HG03558 (cell line): ENCODE data around the gene UBR4.
"Not testable (repeated sequence)": the region's sequence is repeated elsewhere in the genome, so short reads cannot be mapped to it uniquely, and the experiment has no call there.

Source experiments
- ATAC-seq: cut with Tn5 transposase; IDR thresholded peaks from one replicate; pipeline ENCODE4 v1.9.1; 2021; ENCODE audit warnings: moderate number of reproducible peaks; ENCODE audit not compliant: unreplicated experiment; ENCODE audit errors: extremely low read depth

The UBR4 gene

DNA sequence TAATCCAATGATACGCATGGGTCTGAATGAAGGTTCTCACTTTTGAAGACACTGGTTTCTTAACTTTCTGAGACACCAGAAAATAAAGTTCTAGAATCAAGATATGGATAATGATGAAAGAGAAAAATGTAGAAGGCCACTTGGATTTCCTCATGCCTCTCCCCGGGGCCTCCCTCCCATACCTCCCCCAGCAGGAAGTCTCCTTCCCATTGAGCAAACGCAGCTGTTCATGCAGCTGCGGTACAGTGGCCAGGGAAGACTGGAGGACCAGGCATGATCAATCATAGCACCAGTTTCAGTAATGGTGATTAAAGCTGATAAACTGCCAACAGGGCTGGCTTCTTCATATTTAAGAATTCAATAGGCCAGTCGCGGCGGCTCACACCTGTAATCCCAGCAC lies 10.9 kb upstream of the UBR4 start:
- ATAC-seq: no peak

GRCh38 chr1:19220080-19220846 lies 10.2 kb upstream of the UBR4 start:
- ATAC-seq: no peak

- ATAC-seq: no peak
These were observed 9.4 kb upstream of the UBR4 start for GRCh38 chr1:19219451-19219850.

DNA sequence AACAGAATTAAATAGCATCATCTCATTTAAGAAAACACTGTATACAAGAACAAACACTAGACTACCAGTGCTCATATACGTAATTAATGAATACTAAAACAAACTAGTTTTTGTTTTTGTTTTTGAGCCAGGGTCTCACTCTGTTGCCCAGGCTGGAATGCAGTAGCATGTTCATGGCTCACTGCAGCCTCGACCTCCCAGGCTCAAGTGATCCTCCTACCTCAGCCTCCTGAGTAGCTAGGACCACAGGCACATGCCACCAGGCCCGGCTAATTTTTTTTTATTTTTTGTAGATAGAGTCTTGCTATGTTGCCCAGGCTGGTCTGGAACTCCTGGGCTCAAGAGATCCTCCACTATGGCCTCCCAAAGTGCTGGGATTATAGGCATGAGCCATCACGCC lies 6.5 kb upstream of the UBR4 start:
- not testable (repeated sequence) for ATAC-seq

GRCh38 chr1:19213580-19213979 lies 3.5 kb upstream of the UBR4 start:
- no peak for ATAC-seq

DNA sequence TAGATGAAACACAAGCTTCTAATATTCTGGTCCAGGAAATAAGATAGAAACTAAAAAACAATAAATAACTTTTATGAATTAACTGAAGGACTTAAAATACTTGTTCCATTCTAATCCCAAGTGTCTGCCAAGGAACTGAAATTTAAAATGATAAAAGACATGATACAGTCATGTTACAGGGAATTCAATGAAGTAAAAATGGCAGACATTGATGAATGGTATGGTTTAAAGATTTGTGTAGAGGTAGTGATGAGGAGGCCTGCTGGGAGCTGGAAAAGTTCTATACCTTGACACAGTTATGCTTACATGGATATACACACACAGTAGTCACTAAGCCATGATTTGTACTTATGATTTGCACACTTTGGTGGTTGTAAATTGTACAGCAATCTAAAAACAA lies 2.1 kb upstream of the UBR4 start:
- ATAC-seq: no peak

DNA sequence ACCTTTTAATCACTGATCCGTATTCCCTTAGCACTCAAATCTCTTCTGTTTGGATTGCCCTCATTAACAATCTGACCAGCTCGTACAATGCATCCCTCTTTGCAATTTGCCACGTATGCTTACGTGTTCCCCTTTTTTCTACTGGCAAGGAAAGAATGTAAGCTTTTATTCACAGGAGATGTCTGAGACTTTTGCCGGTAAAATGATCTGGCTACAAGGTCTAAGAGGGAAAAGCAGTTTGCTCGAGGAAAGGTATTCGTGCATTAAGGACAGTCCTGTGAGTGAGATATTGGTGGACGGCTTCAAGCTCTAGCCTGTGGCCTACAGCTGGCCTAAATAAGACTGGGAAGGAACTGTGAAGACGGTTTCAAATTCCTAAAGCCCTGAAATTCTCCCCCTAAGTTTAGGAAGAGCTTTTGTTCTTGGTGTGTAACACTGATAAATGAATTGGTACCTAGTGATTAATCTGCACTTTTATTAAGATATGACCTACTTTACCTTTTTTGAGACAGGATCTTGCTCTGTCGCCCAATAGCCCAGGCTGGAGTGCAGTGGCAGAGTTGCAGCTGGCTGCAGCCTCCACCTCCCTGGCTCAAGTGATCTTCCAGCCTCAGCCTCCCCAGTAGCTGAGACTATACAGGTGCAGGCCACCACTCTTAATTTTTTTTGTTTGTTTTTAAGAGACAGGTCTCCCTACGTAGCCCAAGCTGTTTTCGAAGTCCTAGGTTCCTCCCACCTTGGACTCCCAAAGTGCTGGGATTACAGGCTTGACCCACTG lies 895 bp upstream of the UBR4 start:
- ATAC-seq: no peak

DNA sequence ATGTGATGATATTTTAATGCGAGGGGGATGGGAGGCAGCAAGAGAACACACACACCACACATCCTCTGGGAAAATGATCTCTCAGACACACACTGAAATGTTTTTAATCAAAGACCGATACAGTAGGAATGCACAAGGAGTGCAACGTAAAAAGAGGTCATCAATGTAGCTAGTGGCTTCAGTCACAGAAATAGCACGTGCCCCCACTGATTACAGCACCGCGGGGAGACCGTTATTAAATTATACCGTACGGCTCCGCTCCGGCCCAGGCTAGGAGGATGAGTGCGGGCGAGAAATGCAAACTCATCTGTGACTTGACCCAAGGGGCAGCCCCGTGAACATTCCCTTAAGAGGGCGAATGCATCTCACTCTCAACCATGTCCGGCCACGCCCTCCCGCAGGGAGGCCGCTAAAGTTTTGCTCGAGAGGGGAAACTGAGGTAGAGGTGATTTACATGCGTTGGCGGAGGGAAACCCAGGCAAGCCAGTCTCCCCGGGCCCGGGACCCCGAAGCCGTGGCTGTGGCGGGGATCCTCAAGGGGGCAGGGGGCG lies 552 bp downstream of the UBR4 start:
- no peak for ATAC-seq

DNA sequence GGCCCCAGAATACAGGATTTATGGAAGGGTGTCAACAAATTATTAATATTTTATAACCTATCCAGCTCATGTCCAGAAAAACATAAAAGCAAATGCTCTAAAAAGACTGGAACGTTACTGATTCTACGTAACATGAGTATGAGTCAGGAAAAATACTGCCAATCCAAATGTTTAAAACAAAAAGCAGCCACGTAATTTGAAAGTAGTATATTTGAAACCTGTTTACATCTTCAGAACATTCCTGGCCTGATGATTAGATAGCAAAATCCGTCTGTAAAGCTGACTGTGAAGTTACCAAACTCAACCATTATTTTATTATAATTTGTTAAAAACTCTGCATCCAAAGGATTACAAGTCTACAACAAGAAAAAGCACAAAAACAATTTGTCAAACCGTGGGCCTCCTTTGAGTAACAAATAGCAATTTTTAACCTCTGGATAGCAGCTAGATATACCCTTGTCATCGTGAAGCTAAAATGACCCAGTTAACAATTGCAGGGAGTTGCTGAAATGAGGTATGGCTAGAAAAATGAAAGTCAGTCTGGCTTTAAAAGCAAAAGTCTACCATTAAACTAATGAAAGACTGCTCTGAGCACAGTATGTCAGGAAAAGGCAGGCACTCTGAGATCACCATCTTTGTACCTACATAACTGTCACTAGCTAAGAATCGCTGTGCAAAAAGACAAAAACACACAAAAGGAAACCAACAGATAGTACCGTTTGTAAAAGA lies 1.2 kb downstream of the UBR4 start:
- ATAC-seq: no peak

GRCh38 chr1:19206947-19207346 lies 3.1 kb downstream of the UBR4 start:
- ATAC-seq: no peak

DNA sequence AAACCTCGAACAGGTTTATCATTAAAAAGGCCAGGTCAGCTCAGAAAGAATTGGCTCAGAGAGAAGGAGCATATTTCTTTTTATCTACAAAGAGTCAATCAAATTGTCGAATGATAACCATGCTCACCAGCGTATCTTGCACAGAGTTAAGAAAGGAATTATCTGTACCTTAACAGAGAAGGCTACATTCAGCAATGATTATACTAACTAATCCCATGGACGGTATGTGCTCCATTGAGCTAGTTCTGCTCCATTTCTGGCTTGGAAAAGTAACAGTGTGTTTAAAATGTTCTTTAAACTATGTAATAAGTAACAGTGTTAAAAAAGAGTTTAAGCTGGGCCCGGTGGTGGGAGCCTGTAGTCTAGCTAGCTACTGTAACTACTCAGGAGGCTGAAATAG lies 4.2 kb downstream of the UBR4 start:
- ATAC-seq: no peak

GRCh38 chr1:19205403-19205802 lies 4.7 kb downstream of the UBR4 start:
- ATAC-seq: no peak

- no peak for ATAC-seq
These were observed 5.4 kb downstream of the UBR4 start for GRCh38 chr1:19204446-19205266.

- ATAC-seq: no peak
These were observed 6.6 kb downstream of the UBR4 start for GRCh38 chr1:19203440-19203839.

DNA sequence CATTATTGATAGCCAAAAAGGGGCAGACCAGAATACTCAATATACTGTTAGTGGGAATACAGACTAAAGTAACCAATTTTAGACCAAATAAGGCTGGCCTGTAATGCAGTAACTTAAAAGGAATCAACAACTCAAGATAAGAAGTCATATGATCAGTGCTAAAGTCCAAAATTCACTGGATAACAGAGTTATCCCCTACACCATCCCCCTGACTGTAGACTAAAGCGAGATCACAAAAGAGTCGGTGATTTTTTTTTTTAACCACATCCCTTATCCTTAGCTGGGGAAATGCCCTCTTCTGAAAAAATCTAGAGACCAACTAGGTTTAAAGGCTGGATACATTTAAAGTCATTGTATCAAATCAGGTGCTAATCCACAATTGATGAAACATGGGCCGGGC lies 7.7 kb downstream of the UBR4 start:
- ATAC-seq: no peak

GRCh38 chr1:19199969-19200604 lies 10.0 kb downstream of the UBR4 start:
- no peak for ATAC-seq

- no peak for ATAC-seq
These were observed 10.6 kb downstream of the UBR4 start for GRCh38 chr1:19199329-19199968.

GRCh38 chr1:19198820-19199219 lies 11.2 kb downstream of the UBR4 start:
- no peak for ATAC-seq

GRCh38 chr1:19197845-19198244 lies 12.2 kb downstream of the UBR4 start:
- ATAC-seq: no peak
